ENCODE results near the gene CIC. TPM values are rescaled to one million over a fixed set of nuclear protein-coding genes. Genes with fewer than 3 reads are reported as not detected.

The CIC gene
- total and polyA plus RNA-seq, 10 of the 15 experiments (the other 5 are each of a cell fraction or from before 2014, with no cell fraction given), result 0.18 to 50.6 (median 7.1) TPM

DNA sequence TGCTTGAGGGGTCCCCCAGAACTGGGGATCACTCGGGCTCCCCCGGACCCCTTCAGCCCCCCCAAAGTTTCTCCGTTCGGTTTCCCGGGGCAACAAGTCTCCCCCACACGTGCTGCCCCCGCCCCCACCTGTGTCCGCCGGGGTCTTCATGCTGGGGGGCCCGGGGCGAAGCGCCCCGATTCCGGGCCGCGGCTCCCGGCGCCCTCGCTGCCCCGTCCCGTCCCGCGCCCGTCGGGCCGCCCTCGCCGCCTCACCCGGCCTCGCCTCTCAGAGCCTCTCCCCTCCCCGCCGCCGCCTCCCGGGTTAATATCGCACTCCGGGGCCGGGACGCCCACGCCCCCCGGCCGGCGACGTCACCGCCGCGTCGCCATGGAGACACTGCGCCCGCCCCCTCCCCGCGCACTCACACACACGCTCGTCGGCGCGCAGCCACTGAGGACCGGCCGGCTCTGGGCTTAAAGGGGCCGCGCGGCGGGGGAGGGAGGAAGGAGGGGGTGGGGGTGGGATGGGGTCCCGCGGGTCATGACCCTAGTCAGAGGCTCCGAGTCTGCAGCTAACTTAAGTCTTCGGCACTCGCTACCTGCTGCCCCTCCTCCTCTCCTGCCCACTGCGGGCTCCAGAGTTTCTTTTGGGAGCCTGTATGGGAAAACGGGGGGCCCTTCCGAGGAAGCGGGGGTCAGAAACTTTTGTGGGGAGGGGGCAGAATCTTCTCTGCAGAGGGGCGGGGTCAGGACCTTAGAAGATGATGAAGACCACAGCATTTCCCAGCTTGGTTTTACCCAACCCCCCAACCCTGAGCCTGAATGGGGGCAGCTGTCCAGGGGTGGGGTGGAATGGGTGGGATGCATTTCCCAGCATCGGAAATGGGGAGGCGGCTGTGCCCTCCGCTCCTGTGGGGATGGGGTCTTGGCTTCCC is 13.9 kb upstream of the CIC start, which contains the start of gene ERF:
ERF (minus strand) TSS at position 279 of the 916 bp plus-strand sequence; CDS start at position 150, 129 bp downstream.
- ChIA-PET CTCF (interaction anchor here (0.7 to 1.4 kb wide), 3 partner anchors 8 to 42 kb away, joined by 3 to 7 read pairs (median 3); no protein-coding TSS in a partner anchor), SMC1A (ENCODE audit: uncharacterized antibody, unreplicated experiment) (interaction anchor here (0.6 to 1.7 kb wide), 3 partner anchors 15 to 1508 kb away, joined by 3 to 5 read pairs (median 3); no protein-coding TSS in a partner anchor), RAD21 (ENCODE audit: unreplicated experiment) (interaction anchor here (0.7 to 1.5 kb wide), 2 partner anchors 25 to 151 kb away, joined by 3 to 6 read pairs; no protein-coding TSS in a partner anchor), POLR2A (interaction anchor here (0.6 to 2.1 kb wide), 5 partner anchors 8 to 160 kb away, joined by 3 to 6 read pairs (median 3); partner anchors contain the start of gene GSK3A)
- BruUV-seq (replicated peaks), result no TSS peak
- Histone ChIP-seq H3K27me3 (replicated peaks in 1 of 2; ENCODE audit: control insufficient read depth in 2 of 2, insufficient read depth in 2 of 2, low read length in 1 of 2) (no peaks in the 10 kb centered on the region), H2AFZ (ENCODE audit: control insufficient read depth, low read depth, low read length) (peak within 1 kb of the TSS; percentile 62), H3K4me3 (peak within 1 kb of the TSS; percentile 99), H3K9ac (ENCODE audit: control insufficient read depth, insufficient read depth, low read length) (peak within 1 kb of the TSS; percentile 94), H3K36me3 (ENCODE audit: control insufficient read depth in 2 of 2, insufficient read depth in 2 of 2, low read length in 1 of 2) (no peaks in the 10 kb centered on the region), H4K20me1 (ENCODE audit: control insufficient read depth, insufficient read depth) (no peaks in the 10 kb centered on the region), H3K9me3 (replicated peaks; ENCODE audit: control insufficient read depth, insufficient read depth, low read length) (no peaks in the 10 kb centered on the region), H3K4me1 (ENCODE audit: control insufficient read depth, insufficient read depth, low read length) (peaks cover 16% of the 10 kb centered on the region), H3K4me2 (ENCODE audit: control insufficient read depth, insufficient read depth) (peak within 1 kb of the TSS; percentile 97), H3K27ac (ENCODE audit: control insufficient read depth, insufficient read depth) (peak within 1 kb of the TSS; percentile 94), H3K79me2 (ENCODE audit: control insufficient read depth, insufficient read depth, low read length) (peaks cover 43% of the 10 kb centered on the region)
- WGBS (ENCODE audit: insufficient coverage, insufficient replicate concordance, low lambda C conversion rate, missing lambda C conversion rate), result under 1% methylated on average over 29 of the region's 75 CpGs
- in situ Hi-C loops (cut with MboI) (no loop called here), intact Hi-C loops (cut with micrococcal nuclease; ENCODE audit: unreplicated experiment) (loop anchor here (1.0 kb wide), 1 partner anchor 13 kb away; no protein-coding TSS in a partner anchor)
- peak; percentile 45 for DNase-seq (ENCODE audit: low read depth, low spot score)
- FAIRE-seq, result peak; percentile 56
- ATAC-seq, result peak; percentile 79
- TF ChIP-seq TCF3 (IDR thresholded peaks at IDR 0.05; ENCODE audit: borderline replicate concordance, insufficient read depth, low read depth, low read length) (no peak), EGR1 (IDR thresholded peaks at IDR 0.05; ENCODE audit: borderline replicate concordance in 1 of 2, low read depth in 2 of 2, low read length in 2 of 2) (peak; percentile 31 to 97), ZSCAN29 (IDR thresholded peaks at IDR 0.05) (no peak), SMAD5 (IDR thresholded peaks at IDR 0.05; ENCODE audit: low read depth) (peak; percentile 45; the same call in 1 of the 2 replicates), RAD21 (IDR thresholded peaks at IDR 0.05; ENCODE audit: insufficient read depth, low read depth, low read length) (no peak), POLR2AphosphoS2 (IDR thresholded peaks at IDR 0.05; ENCODE audit: low read depth, low read length) (0 out of 2 replicates have a peak, but pooled peaks have one; percentile 39), NR2C2 (IDR thresholded peaks at IDR 0.05; ENCODE audit: borderline replicate concordance, control insufficient read depth, insufficient read length, low read depth) (no peak), HDAC2 (IDR thresholded peaks at IDR 0.05) (no peak), MEF2B (IDR thresholded peaks at IDR 0.05; ENCODE audit: partially characterized antibody, poor library complexity, severe bottlenecking) (no peak), MTA3 (IDR thresholded peaks at IDR 0.05; ENCODE audit: borderline replicate concordance, low read length) (no peak), BMI1 (IDR thresholded peaks at IDR 0.05; ENCODE audit: borderline replicate concordance) (peak; percentile 88), CHD1 (IDR thresholded peaks at IDR 0.05; ENCODE audit: low read depth, low read length) (no peak), SREBF1 (IDR thresholded peaks at IDR 0.05; ENCODE audit: low read length) (no peak), BCL11A (IDR thresholded peaks at IDR 0.05; ENCODE audit: low read depth, low read length) (no peak)
- TF ChIP-seq, protein P1, sequence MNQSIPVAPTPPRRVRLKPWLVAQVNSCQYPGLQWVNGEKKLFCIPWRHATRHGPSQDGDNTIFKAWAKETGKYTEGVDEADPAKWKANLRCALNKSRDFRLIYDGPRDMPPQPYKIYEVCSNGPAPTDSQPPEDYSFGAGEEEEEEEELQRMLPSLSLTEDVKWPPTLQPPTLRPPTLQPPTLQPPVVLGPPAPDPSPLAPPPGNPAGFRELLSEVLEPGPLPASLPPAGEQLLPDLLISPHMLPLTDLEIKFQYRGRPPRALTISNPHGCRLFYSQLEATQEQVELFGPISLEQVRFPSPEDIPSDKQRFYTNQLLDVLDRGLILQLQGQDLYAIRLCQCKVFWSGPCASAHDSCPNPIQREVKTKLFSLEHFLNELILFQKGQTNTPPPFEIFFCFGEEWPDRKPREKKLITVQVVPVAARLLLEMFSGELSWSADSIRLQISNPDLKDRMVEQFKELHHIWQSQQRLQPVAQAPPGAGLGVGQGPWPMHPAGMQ (IDR thresholded peaks at IDR 0.05; ENCODE audit: borderline replicate concordance), result no peak
- TF ChIP-seq, protein P2, sequence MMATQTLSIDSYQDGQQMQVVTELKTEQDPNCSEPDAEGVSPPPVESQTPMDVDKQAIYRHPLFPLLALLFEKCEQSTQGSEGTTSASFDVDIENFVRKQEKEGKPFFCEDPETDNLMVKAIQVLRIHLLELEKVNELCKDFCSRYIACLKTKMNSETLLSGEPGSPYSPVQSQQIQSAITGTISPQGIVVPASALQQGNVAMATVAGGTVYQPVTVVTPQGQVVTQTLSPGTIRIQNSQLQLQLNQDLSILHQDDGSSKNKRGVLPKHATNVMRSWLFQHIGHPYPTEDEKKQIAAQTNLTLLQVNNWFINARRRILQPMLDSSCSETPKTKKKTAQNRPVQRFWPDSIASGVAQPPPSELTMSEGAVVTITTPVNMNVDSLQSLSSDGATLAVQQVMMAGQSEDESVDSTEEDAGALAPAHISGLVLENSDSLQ (IDR thresholded peaks at IDR 0.05), result no peak
- TF ChIP-seq, protein P3, sequence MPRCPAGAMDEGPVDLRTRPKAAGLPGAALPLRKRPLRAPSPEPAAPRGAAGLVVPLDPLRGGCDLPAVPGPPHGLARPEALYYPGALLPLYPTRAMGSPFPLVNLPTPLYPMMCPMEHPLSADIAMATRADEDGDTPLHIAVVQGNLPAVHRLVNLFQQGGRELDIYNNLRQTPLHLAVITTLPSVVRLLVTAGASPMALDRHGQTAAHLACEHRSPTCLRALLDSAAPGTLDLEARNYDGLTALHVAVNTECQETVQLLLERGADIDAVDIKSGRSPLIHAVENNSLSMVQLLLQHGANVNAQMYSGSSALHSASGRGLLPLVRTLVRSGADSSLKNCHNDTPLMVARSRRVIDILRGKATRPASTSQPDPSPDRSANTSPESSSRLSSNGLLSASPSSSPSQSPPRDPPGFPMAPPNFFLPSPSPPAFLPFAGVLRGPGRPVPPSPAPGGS (IDR thresholded peaks at IDR 0.05; ENCODE audit: borderline replicate concordance, insufficient read depth, low read depth, low read length, poor library complexity, severe bottlenecking), result no peak
- TF ChIP-seq, protein P4, sequence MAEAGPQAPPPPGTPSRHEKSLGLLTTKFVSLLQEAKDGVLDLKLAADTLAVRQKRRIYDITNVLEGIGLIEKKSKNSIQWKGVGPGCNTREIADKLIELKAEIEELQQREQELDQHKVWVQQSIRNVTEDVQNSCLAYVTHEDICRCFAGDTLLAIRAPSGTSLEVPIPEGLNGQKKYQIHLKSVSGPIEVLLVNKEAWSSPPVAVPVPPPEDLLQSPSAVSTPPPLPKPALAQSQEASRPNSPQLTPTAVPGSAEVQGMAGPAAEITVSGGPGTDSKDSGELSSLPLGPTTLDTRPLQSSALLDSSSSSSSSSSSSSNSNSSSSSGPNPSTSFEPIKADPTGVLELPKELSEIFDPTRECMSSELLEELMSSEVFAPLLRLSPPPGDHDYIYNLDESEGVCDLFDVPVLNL (IDR thresholded peaks at IDR 0.05; ENCODE audit: low read depth, low read length), result 0 out of 2 replicates have a peak, but pooled peaks have one; percentile 20

Data from GM12878 (cell line).